Measurements from ENCODE around the gene MGARP.
A peak's percentile ranks its signal among the peaks of the same experiment; 100 is the strongest.

MGARP gene

DNA sequence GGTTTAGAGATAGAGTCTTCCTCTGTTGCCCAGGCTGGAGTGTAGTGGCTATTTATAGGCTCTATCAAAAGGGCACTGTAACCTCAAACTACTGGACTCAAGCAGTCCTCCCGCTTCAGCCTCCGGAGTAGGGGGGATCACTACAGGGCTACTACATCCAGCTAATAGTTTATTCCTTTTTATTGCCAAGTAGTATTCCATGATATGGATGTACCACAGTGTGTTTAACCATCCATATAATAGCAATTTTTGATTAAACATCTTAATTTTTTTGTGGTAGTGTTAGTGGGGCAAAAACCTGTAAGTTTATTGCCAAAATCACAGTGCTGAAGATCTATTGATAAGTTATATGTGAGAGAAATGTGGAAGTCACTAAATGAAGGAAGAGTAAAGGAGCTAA, 24.9 kb upstream of the MGARP start:
- ChIA-PET POLR2A (no interaction called here), CTCF (interaction anchor here (2.2 kb wide), 1 partner anchor 9 kb away, joined by 13 read pairs; no protein-coding TSS in a partner anchor)
- TF ChIP-seq, protein P1, sequence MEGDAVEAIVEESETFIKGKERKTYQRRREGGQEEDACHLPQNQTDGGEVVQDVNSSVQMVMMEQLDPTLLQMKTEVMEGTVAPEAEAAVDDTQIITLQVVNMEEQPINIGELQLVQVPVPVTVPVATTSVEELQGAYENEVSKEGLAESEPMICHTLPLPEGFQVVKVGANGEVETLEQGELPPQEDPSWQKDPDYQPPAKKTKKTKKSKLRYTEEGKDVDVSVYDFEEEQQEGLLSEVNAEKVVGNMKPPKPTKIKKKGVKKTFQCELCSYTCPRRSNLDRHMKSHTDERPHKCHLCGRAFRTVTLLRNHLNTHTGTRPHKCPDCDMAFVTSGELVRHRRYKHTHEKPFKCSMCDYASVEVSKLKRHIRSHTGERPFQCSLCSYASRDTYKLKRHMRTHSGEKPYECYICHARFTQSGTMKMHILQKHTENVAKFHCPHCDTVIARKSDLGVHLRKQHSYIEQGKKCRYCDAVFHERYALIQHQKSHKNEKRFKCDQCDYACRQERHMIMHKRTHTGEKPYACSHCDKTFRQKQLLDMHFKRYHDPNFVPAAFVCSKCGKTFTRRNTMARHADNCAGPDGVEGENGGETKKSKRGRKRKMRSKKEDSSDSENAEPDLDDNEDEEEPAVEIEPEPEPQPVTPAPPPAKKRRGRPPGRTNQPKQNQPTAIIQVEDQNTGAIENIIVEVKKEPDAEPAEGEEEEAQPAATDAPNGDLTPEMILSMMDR (IDR thresholded peaks at IDR 0.05; ENCODE audit: insufficient read depth, low read length, missing control alignments): no peak
- no peak overlapping the region for H3K4me3 ChIP-seq (ENCODE audit: low read depth, low read length)
- DNase-seq (ENCODE audit: low read depth, low spot score): no peak

DNA sequence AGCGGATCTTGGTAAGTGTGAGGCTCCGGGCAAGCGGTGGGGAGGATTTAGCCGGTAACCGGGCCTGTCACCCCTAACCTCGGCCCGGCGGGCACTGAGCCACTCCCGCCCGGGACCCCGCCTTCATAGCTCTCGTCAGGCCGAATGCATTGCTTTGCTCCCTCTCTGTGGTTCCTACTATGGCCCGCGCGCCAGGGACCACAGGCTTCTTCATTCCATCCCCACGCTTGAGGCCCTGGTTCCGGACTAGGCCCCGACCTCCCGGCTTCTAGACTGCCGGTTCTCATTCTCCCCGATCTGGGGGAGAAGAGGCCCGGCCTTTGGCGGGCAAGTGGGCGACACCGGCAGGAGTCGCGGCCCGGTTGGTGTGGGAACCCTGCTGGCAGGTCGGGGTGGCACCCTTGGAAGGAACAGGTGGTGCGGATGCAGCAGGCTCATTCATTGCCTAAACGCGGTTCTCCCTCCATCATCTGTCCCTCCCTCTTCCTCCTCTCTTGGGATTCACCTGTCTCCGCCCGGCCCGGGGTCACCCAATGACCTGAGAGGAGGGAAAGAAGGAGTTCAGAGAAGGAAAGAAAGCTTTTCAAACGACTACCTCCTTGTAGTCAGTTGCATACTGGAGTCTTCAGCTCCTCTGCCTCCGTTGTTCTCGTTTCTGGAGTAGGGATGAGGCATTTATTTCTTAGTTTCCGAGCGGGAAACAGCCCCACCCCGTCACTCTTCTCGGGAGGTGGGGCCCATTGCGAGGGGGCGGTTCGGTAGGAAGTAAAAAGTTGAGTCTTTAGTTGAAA, 22.0 kb upstream of the MGARP start, which contains the start of gene NDUFC1:
TSS of gene NDUFC1 (minus strand) at position 657 of the 791 bp plus-strand sequence. CDS start 6,679 bp downstream, outside the sequence.
- H3K4me3 ChIP-seq (ENCODE audit: low read depth, low read length): peak within 1 kb of the TSS; percentile 88
- TF ChIP-seq, protein P1 (IDR thresholded peaks at IDR 0.05; ENCODE audit: insufficient read depth, low read length, missing control alignments): peak; percentile 34
- ChIA-PET POLR2A (interaction anchor here (0.8 to 2.1 kb wide), 3 partner anchors 10 to 37 kb away, joined by 3 to 6 read pairs (median 4); no protein-coding TSS in a partner anchor), CTCF (interaction anchor here (1.0 to 2.5 kb wide), 5 partner anchors 10 to 271 kb away, joined by 5 to 8 read pairs (median 7); partner anchors contain the start of gene MGARP)
- no peak for DNase-seq (ENCODE audit: low read depth, low spot score)

DNA sequence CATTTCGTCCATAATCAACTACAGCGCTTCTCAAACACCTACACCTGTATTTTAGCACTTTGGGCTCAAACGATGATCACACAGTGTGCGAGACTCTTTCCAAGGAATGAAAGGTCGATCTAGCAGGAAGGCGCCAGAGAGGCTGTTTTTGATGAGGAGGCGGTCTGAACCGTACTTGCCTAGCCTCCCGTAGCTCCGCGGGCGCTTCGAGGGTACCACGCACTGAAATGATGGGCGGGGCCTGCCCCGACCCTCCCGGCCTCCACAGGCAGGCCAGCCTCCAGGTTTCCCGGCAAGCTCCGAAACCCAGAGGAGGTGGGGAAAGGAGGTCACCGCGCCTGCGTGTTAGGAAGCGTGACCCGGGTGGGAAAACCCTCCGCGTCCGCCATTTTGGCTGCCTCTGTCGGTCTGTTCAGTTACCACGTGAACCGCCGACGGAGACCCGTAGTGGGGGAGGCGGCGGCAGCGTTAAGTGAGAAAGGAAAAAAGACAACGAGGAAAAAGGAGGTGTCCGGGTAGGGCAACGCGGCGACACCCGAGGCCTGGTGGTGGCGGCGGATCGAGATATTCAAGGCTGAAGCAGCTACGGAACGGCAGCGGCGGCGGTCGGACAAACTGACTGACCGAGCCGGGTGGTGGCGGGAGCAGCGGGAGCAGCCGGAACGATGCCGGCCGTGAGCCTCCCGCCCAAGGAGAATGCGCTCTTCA, 21.2 kb upstream of the MGARP start, which contains the start of gene NAA15:
TSS of gene NAA15 (plus strand) at position 393 of the 708 bp plus-strand sequence. CDS start at position 666, 273 bp downstream.
- ChIA-PET CTCF (interaction anchor here (0.8 to 2.5 kb wide), 10 partner anchors 12 to 271 kb away, joined by 3 to 12 read pairs (median 4); partner anchors contain the start of gene MGARP), POLR2A (interaction anchor here (0.5 to 2.1 kb wide), 8 partner anchors 10 to 217 kb away, joined by 3 to 7 read pairs (median 4); no protein-coding TSS in a partner anchor)
- TF ChIP-seq, protein P1 (IDR thresholded peaks at IDR 0.05; ENCODE audit: insufficient read depth, low read length, missing control alignments): no peak
- DNase-seq (ENCODE audit: low read depth, low spot score): peak; percentile 80
- peak within 1 kb of the TSS; percentile 88 for H3K4me3 ChIP-seq (ENCODE audit: low read depth, low read length)

DNA sequence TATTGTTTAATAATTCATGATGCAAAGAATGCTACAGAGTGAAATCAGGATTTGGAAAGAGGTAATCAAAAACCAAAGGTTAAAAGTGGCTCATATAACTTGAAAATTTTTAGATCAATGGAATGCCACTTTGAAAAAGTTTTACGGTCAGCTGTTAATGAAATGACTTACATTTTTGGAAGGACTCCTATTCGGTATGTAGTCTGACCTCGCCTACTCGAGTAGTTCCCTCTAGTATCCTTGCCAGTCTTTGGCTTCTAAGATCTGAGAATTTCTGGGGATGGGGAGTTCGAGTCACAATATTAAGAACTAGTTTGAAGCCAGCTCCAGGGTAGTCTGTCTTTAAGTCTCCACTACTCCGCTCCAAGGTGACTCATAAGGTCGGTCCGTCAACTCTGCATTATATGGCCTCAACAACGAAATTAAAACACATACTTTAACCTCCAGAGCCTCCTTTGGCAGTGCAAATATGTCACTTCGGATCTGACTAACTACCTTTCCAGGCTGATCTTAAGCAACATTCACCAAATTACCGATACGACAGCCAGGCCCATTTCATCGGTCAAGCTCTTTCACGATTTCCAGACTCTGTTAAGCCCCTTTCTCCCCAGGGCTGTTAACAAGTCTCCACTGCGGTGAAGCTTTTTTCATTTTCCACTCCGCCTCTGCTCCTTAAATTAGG, 20.5 kb upstream of the MGARP start:
- ChIA-PET CTCF (interaction anchor here (0.8 to 2.5 kb wide), 11 partner anchors 13 to 270 kb away, joined by 3 to 12 read pairs (median 4); partner anchors contain the start of gene MGARP), POLR2A (interaction anchor here (0.5 to 2.1 kb wide), 6 partner anchors 11 to 217 kb away, joined by 3 to 7 read pairs (median 4); no protein-coding TSS in a partner anchor)
- H3K4me3 ChIP-seq (ENCODE audit: low read depth, low read length): peak overlapping the region; percentile 88
- TF ChIP-seq, protein P1 (IDR thresholded peaks at IDR 0.05; ENCODE audit: insufficient read depth, low read length, missing control alignments): no peak
- DNase-seq (ENCODE audit: low read depth, low spot score): no peak

DNA sequence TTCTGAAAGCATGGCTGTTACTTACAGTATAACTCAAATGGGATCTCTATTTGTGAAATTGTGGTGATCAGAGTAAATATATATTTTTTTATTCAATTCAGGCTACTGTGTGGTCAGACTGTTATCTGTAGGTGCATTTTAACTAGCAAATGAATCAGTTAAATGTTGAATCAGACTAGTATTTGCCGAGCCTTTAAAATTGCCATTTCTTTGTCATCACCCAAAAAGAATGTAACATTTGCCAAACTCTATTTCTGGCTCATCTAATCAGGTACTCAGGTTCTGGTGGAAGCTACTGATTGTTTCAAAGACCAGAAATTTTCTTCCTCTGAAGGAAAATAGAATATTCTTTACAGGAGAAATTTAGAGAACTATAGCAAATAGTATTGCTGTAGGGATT, 19.5 kb upstream of the MGARP start:
- DNase-seq (ENCODE audit: low read depth, low spot score): no peak
- ChIA-PET CTCF (interaction anchor here (0.8 to 2.0 kb wide), 7 partner anchors 12 to 269 kb away, joined by 3 to 12 read pairs (median 4); no protein-coding TSS in a partner anchor), POLR2A (no interaction called here)
- TF ChIP-seq, protein P1 (IDR thresholded peaks at IDR 0.05; ENCODE audit: insufficient read depth, low read length, missing control alignments): no peak
- no peak overlapping the region for H3K4me3 ChIP-seq (ENCODE audit: low read depth, low read length)

Measured in AG04449 (cell line).